A549 (cell line): ENCODE data around the gene REELD1.

ENCODE experiments used
- CTCF ChIP-seq: fragments of >200 bp; sonication (Bioruptor Twin); formaldehyde crosslinking; IDR thresholded peaks from 3 replicates; pipeline ENCODE4 v1.5.1; 2016
- EHMT2 ChIP-seq: fragments of 200-600 bp; sonication (generic); IDR thresholded peaks from 2 replicates; pipeline ENCODE4 v1.6.1; 2016; ENCODE audit warnings: antibody characterized with exemption, low read depth, mild to moderate bottlenecking, moderate library complexity
- MYC ChIP-seq: IDR thresholded peaks from 2 replicates; pipeline ENCODE4 v1.6.1; 2012; ENCODE audit warnings: mild to moderate bottlenecking, inconsistent platforms, low read length, improper control_type of control experiment, borderline replicate concordance

GRCh38 chr4:146193628-146194027 lies 20.7 kb upstream of the REELD1 start:
- TF ChIP-seq CTCF (no peak), EHMT2 (no peak), MYC (no peak)
